Mucosa of rectum (tissue), 2 donors: ENCODE data around the gene C2orf66.

Experiments
- H3K27ac ChIP-seq, 2 donors: one replicate each; pipeline ENCODE4 v1.7.0; 2013; ENCODE audit warnings: inconsistent platforms in 2 of 2, low read depth in 2 of 2, low read length in 2 of 2
- H3K27me3 ChIP-seq, 2 donors: one replicate each; pipeline ENCODE4 v1.7.0; 2013; ENCODE audit warnings: low read length in 2 of 2; ENCODE audit not compliant: control insufficient read depth in 2 of 2, insufficient read depth in 2 of 2
- H3K36me3 ChIP-seq, 2 donors: one replicate each; pipeline ENCODE4 v1.7.0; 2013; ENCODE audit warnings: low read length in 2 of 2; ENCODE audit not compliant: control insufficient read depth in 2 of 2, insufficient read depth in 2 of 2
- H3K4me1 ChIP-seq, 2 donors: one replicate each; pipeline ENCODE4 v1.7.0; 2013; ENCODE audit warnings: low read length in 2 of 2, mild to moderate bottlenecking in 1 of 2; ENCODE audit not compliant: control insufficient read depth in 2 of 2, insufficient read depth in 2 of 2
- H3K4me3 ChIP-seq, 2 donors: one replicate each; pipeline ENCODE4 v1.7.0; 2013; ENCODE audit warnings: low read length in 2 of 2
- H3K9ac ChIP-seq, 2 donors: one replicate each; pipeline ENCODE4 v1.7.0; 2013; ENCODE audit warnings: low read length in 2 of 2, low read depth in 1 of 2, mild to moderate bottlenecking in 1 of 2
- H3K9me3 ChIP-seq, 2 donors: one replicate each; pipeline ENCODE4 v1.7.0; 2013; ENCODE audit warnings: low read length in 2 of 2; ENCODE audit not compliant: control insufficient read depth in 2 of 2
- donor health status: healthy.
- donor health status: Normal muscosa, but diverticular disease.

C2orf66 gene

GRCh38 chr2:196809260-196809659, at the start of gene C2orf66:
Gene C2orf66, minus strand, starts transcription at chr2:196809355. Its CDS starts 19 bp downstream, at chr2:196809336.
- Histone ChIP-seq H3K4me1 (no peaks in the 10 kb centered on the region), H3K4me3 (no peak within 1 kb of the TSS), H3K27ac (no peak within 1 kb of the TSS), H3K9ac (no peak within 1 kb of the TSS), H3K9me3 (no peaks in the 10 kb centered on the region), H3K36me3 (no peaks in the 10 kb centered on the region), H3K27me3 (no peaks in the 10 kb centered on the region)

GRCh38 chr2:196854629-196855028, 45.5 kb upstream of the C2orf66 start:
- Histone ChIP-seq H3K27me3 (no peaks in the 10 kb centered on the region), H3K9me3 (no peaks in the 10 kb centered on the region), H3K36me3 (no peaks in the 10 kb centered on the region), H3K4me1 (peaks cover 0 to 11% of the 10 kb centered on the region in 2 donors), H3K4me3 (no peak overlapping the region), H3K27ac (no peak overlapping the region), H3K9ac (no peak overlapping the region)

- Histone ChIP-seq H3K4me1 (peaks cover 0 to 11% of the 10 kb centered on the region in 2 donors), H3K9me3 (no peaks in the 10 kb centered on the region), H3K4me3 (no peak overlapping the region), H3K27me3 (no peaks in the 10 kb centered on the region), H3K36me3 (no peaks in the 10 kb centered on the region), H3K9ac (no peak overlapping the region), H3K27ac (no peak overlapping the region)
Measured at GRCh38 chr2:196853301-196854087, 44.3 kb upstream of the C2orf66 start.

- Histone ChIP-seq H3K4me3 (no peak overlapping the region), H3K27me3 (no peaks in the 10 kb centered on the region), H3K36me3 (peaks cover 0 to 8% of the 10 kb centered on the region in 2 donors), H3K4me1 (peaks cover 0 to 11% of the 10 kb centered on the region in 2 donors), H3K27ac (no peak overlapping the region), H3K9me3 (no peaks in the 10 kb centered on the region), H3K9ac (no peak overlapping the region)
Measured at GRCh38 chr2:196851088-196851487, 41.9 kb upstream of the C2orf66 start.

- H3K9me3 ChIP-seq: no peaks in the 10 kb centered on the region
- no peak overlapping the region for H3K9ac ChIP-seq
- no peaks in the 10 kb centered on the region for H3K27me3 ChIP-seq
- H3K36me3 ChIP-seq: peaks cover 0 to 12% of the 10 kb centered on the region in 2 donors
- no peak overlapping the region for H3K27ac ChIP-seq
- H3K4me3 ChIP-seq: no peak overlapping the region
- H3K4me1 ChIP-seq: peaks cover 0 to 11% of the 10 kb centered on the region in 2 donors
Measured at GRCh38 chr2:196849895-196850294, 40.7 kb upstream of the C2orf66 start.

- Histone ChIP-seq H3K4me3 (no peak overlapping the region), H3K27me3 (no peaks in the 10 kb centered on the region), H3K36me3 (peaks cover 0 to 12% of the 10 kb centered on the region in 2 donors), H3K4me1 (peaks cover 0 to 2% of the 10 kb centered on the region in 2 donors), H3K9ac (no peak overlapping the region), H3K27ac (no peak overlapping the region), H3K9me3 (no peaks in the 10 kb centered on the region)
Measured at GRCh38 chr2:196846295-196846694, 37.1 kb upstream of the C2orf66 start.

- H3K4me3 ChIP-seq: no peak overlapping the region
- no peak overlapping the region for H3K27ac ChIP-seq
- no peaks in the 10 kb centered on the region for H3K9me3 ChIP-seq
- H3K4me1 ChIP-seq: no peaks in the 10 kb centered on the region
- no peaks in the 10 kb centered on the region for H3K27me3 ChIP-seq
- H3K9ac ChIP-seq: no peak overlapping the region
- H3K36me3 ChIP-seq: peaks cover 3 to 16% of the 10 kb centered on the region in 2 donors
Measured at GRCh38 chr2:196845371-196845770, 36.2 kb upstream of the C2orf66 start.

- Histone ChIP-seq H3K4me3 (no peak overlapping the region), H3K4me1 (no peaks in the 10 kb centered on the region), H3K27ac (no peak overlapping the region), H3K9ac (no peak overlapping the region), H3K27me3 (no peaks in the 10 kb centered on the region), H3K36me3 (peaks cover 10 to 15% of the 10 kb centered on the region in 2 donors), H3K9me3 (no peaks in the 10 kb centered on the region)
Measured at GRCh38 chr2:196840171-196840570, 31.0 kb upstream of the C2orf66 start.

- H3K36me3 ChIP-seq: peaks cover 10 to 14% of the 10 kb centered on the region in 2 donors
- no peaks in the 10 kb centered on the region for H3K4me1 ChIP-seq
- H3K4me3 ChIP-seq: no peak overlapping the region
- no peaks in the 10 kb centered on the region for H3K27me3 ChIP-seq
- H3K27ac ChIP-seq: no peak overlapping the region
- H3K9me3 ChIP-seq: no peaks in the 10 kb centered on the region
- no peak overlapping the region for H3K9ac ChIP-seq
Measured at GRCh38 chr2:196839574-196839973, 30.4 kb upstream of the C2orf66 start.

GRCh38 chr2:196836440-196836839, 27.3 kb upstream of the C2orf66 start:
- H3K4me3 ChIP-seq: no peak overlapping the region
- no peaks in the 10 kb centered on the region for H3K9me3 ChIP-seq
- no peaks in the 10 kb centered on the region for H3K4me1 ChIP-seq
- H3K36me3 ChIP-seq: peaks cover 10 to 14% of the 10 kb centered on the region in 2 donors
- H3K27me3 ChIP-seq: no peaks in the 10 kb centered on the region
- H3K27ac ChIP-seq: no peak overlapping the region
- H3K9ac ChIP-seq: no peak overlapping the region
